ENCODE measurements around the gene HIF1A. TPM values are rescaled to one million over a fixed set of nuclear protein-coding genes. Genes with fewer than 3 reads are reported as not detected.

The HIF1A gene
- total and polyA plus RNA-seq, 2 donors (not counting 3 experiments of a cell fraction or from before 2014, with no cell fraction given) = 58.3 to 179 TPM

GRCh38 chr14:61765225-61765943 lies 70.1 kb downstream of the HIF1A start:
- Histone ChIP-seq H2AFZ (ENCODE audit: low read depth, low read length) (no peak overlapping the region), H3K79me2 (ENCODE audit: control insufficient read depth, insufficient read depth, low read length) (peaks cover 50% of the 10 kb centered on the region), H3K9me1 (replicated peaks; ENCODE audit: control insufficient read depth, extremely low read depth, insufficient read depth, low read length) (no peaks in the 10 kb centered on the region), H3K9ac (replicated peaks; ENCODE audit: extremely low read depth, insufficient read depth, low read length) (peak overlapping the region; percentile 46), H3K27ac (ENCODE audit: insufficient read depth, low read depth, low read length) (peak overlapping the region; percentile 44), H3K4me3 (replicated peaks in 1 of 3; ENCODE audit: insufficient read depth in 1 of 3, low read depth in 1 of 3, low read length in 3 of 3) (peak overlapping the region in 2 of 3 experiments; percentile 4 to 83), H3K36me3 (ENCODE audit: control insufficient read depth in 2 of 2, extremely low read depth in 1 of 2, insufficient read depth in 2 of 2, low read length in 2 of 2) (peaks cover 3 to 13% of the 10 kb centered on the region in 2 experiments), H4K20me1 (replicated peaks; ENCODE audit: control insufficient read depth, extremely low read depth, insufficient read depth, low read length) (no peaks in the 10 kb centered on the region), H3K4me1 (ENCODE audit: control insufficient read depth, extremely low read depth, insufficient read depth, low read length) (peaks cover 29% of the 10 kb centered on the region), H3K9me3 (replicated peaks; ENCODE audit: control insufficient read depth, insufficient read depth, low read length) (no peaks in the 10 kb centered on the region), H3K27me3 (ENCODE audit: control insufficient read depth in 2 of 2, insufficient read depth in 2 of 2, low read length in 2 of 2) (no peaks in the 10 kb centered on the region), H3K4me2 (ENCODE audit: insufficient read depth, low read length) (peak overlapping the region; percentile 73)
- FAIRE-seq (no peak), DNase-seq (ENCODE audit: low read depth, low spot score) (peak; percentile 51)
- intact Hi-C loops (cut with micrococcal nuclease) = loop anchor here (2.0 to 10.0 kb wide), 2 partner anchors 71 to 471 kb away; partner anchors contain the start of gene HIF1A
- POLR2A ChIA-PET = interaction anchor here (1.1 kb wide), 1 partner anchor 13 kb away, joined by 3 read pairs; no protein-coding TSS in a partner anchor
- dilution Hi-C loops (cut with MboI; ENCODE audit: extremely low pct_ligation_motif_present, low sequenced_read_pairs) = no loop called here
- CTCF ChIA-PET = interaction anchor here (0.9 to 1.4 kb wide), 4 partner anchors 16 to 361 kb away, joined by 3 to 5 read pairs (median 4); no protein-coding TSS in a partner anchor
- TF ChIP-seq JUN (IDR thresholded peaks at IDR 0.05; ENCODE audit: borderline replicate concordance, insufficient read depth, insufficient read length, low read depth) (no peak), EZH2 (IDR thresholded peaks at IDR 0.05; ENCODE audit: borderline replicate concordance, low read depth, low read length, severe bottlenecking) (no peak), POLR2A (IDR thresholded peaks at IDR 0.05; ENCODE audit: low read depth, low read length) (no peak), CTCF (IDR thresholded peaks at IDR 0.05; ENCODE audit: extremely low read depth in 1 of 2, insufficient read depth in 1 of 2, low read depth in 1 of 2, low read length in 2 of 2) (no peak), FOS (IDR thresholded peaks at IDR 0.05; ENCODE audit: borderline replicate concordance, insufficient read depth, low read length) (no peak), MAX (IDR thresholded peaks at IDR 0.05; ENCODE audit: insufficient read depth, insufficient read length) (no peak), GATA2 (IDR thresholded peaks at IDR 0.05; ENCODE audit: insufficient read depth, insufficient read length, low read depth, low read length) (no peak), MYC (IDR thresholded peaks at IDR 0.05; ENCODE audit: low read depth, low read length) (no peak), POLR2AphosphoS5 (IDR thresholded peaks at IDR 0.05; ENCODE audit: insufficient read depth, low read depth, low read length) (no peak)
- no TSS peak for BruUV-seq (replicated peaks)
